ENCODE data around the gene HNRNPL.

- TF ChIP-seq PHF20 (IDR thresholded peaks at IDR 0.05; ENCODE audit: partially characterized antibody) (no peak), ZNF668 (CRISPR knock-in tag; IDR thresholded peaks at IDR 0.05) (no peak), RERE (CRISPR knock-in tag; IDR thresholded peaks at IDR 0.05; ENCODE audit: borderline replicate concordance) (no peak), NR2C2 (CRISPR knock-in tag; IDR thresholded peaks at IDR 0.05) (no peak), NR2C2 (tag; IDR thresholded peaks at IDR 0.05) (no peak), ZNF407 (IDR thresholded peaks at IDR 0.05; ENCODE audit: low read depth) (no peak), EZH2 (IDR thresholded peaks at IDR 0.05; ENCODE audit: borderline replicate concordance, low read depth, low read length) (no peak), MAFG (tag; conservative IDR thresholded peaks at IDR 0.05) (no peak), ETV1 (tag; conservative IDR thresholded peaks at IDR 0.05; ENCODE audit: low read depth) (no peak), KLF13 (tag; IDR thresholded peaks at IDR 0.05; ENCODE audit: borderline replicate concordance, low read depth) (no peak), POLR2B (IDR thresholded peaks at IDR 0.05; ENCODE audit: low read depth, partially characterized antibody) (no peak), NFIC (IDR thresholded peaks at IDR 0.05) (no peak), REST (IDR thresholded peaks at IDR 0.05; ENCODE audit: borderline replicate concordance) (no peak), REST (CRISPR knock-in tag; IDR thresholded peaks at IDR 0.05; ENCODE audit: low read depth) (no peak)
These were observed 36.5 kb downstream of the HNRNPL start for GRCh38 chr19:38813323-38813722.
